Peyer's patch (tissue), 4 donors: ENCODE measurements around the gene TTL. TPM values are rescaled to one million over a fixed set of nuclear protein-coding genes. Genes with fewer than 3 reads are reported as not detected.
"Not testable (repeated sequence)": the region's sequence is repeated elsewhere in the genome, so short reads cannot be mapped to it uniquely, and the experiment has no call there.

ENCODE experiments used
- DNase-seq, 3 donors: peaks; one replicate each; pipeline ENCODE4 v3.0.0-alpha.2; 2017 to 2019
- H3K27ac ChIP-seq, 4 donors: fragments of 200-600 bp; sonication (generic); one replicate each; pipeline ENCODE4 v1.5.1; 2016 to 2019
- H3K27me3 ChIP-seq, 2 donors: fragments of 200-600 bp; sonication (generic); one replicate each; pipeline ENCODE4 v1.5.1; 2019
- H3K36me3 ChIP-seq, 3 donors: fragments of 200-600 bp; sonication (generic); one replicate each; pipeline ENCODE4 v1.5.1; 2016 to 2019
- H3K4me1 ChIP-seq, 4 donors: fragments of 200-600 bp; sonication (generic); one replicate each; pipeline ENCODE4 v1.5.1; 2016 to 2019
- H3K4me3 ChIP-seq, 4 donors: fragments of 200-600 bp; sonication (generic); 1 replicate in 3 of 4; 2 replicates in 1 of 4; pipeline ENCODE4 v1.5.1; 2016 to 2019; ENCODE audit warnings: mild to moderate bottlenecking in 1 of 4
- H3K9me3 ChIP-seq, 4 donors: fragments of 200-600 bp; sonication (generic); one replicate each; pipeline ENCODE4 v1.5.1; 2016 to 2019; ENCODE audit warnings: mild to moderate bottlenecking in 1 of 4
- CTCF ChIP-seq, 6 experiments: fragments of 450-650 bp in 4 of 6; fragments of 200-600 bp in 2 of 6; sonication (generic) in 1 of 6; IDR thresholded peaks; one replicate each; pipeline ENCODE4 v1.5.1; 2017 to 2019; ENCODE audit warnings: antibody characterized with exemption in 6 of 6, mild to moderate bottlenecking in 3 of 6, moderate library complexity in 1 of 6
- POLR2A ChIP-seq, 2 donors: fragments of 450-650 bp; IDR thresholded peaks; one replicate each; pipeline ENCODE4 v1.5.1; 2017; ENCODE audit warnings: antibody characterized with exemption in 2 of 2, mild to moderate bottlenecking in 2 of 2, moderate library complexity in 2 of 2
- total RNA-seq, 4 donors: library from RNA; depleted of rRNA; stranded (reverse); fragments of >200 nt; gene quantifications; one replicate each; pipeline ENCODE4 v1.1.0, GENCODE V29; 2016

TTL gene
- total RNA-seq, 4 donors from 2014 or later = 6.8 to 15.7 (median 13.2) TPM

- Histone ChIP-seq H3K4me1 (no peaks in the 10 kb centered on the region), H3K27me3 (no peaks in the 10 kb centered on the region), H3K4me3 (no peak overlapping the region), H3K36me3 (peaks cover 0 to 93% (median 0%) of the 10 kb centered on the region in 3 donors), H3K27ac (no peak overlapping the region), H3K9me3 (no peaks in the 10 kb centered on the region)
- no peak for DNase-seq
- TF ChIP-seq CTCF (IDR thresholded peaks at IDR 0.05) = no peak
- TF ChIP-seq POLR2A (IDR thresholded peaks at IDR 0.05) = no peak
Measured at GRCh38 chr2:112566104-112566503, 84.1 kb downstream of the TTL start.

GRCh38 chr2:112566508-112566907 lies 84.6 kb downstream of the TTL start:
- H3K4me3 ChIP-seq, H3K9me3 ChIP-seq, H3K4me1 ChIP-seq, H3K27me3 ChIP-seq, H3K27ac ChIP-seq, DNase-seq: not testable (repeated sequence)
- peaks cover 0 to 93% (median 0%) of the 10 kb centered on the region in 3 donors for H3K36me3 ChIP-seq

- Histone ChIP-seq H3K4me3 (no peak overlapping the region), H3K4me1 (no peaks in the 10 kb centered on the region), H3K9me3 (no peaks in the 10 kb centered on the region), H3K27ac (no peak overlapping the region), H3K36me3 (peaks cover 0 to 90% (median 0%) of the 10 kb centered on the region in 3 donors), H3K27me3 (no peaks in the 10 kb centered on the region)
- TF ChIP-seq CTCF (IDR thresholded peaks at IDR 0.05) (no peak), POLR2A (IDR thresholded peaks at IDR 0.05) (no peak)
- no peak for DNase-seq
Measured at GRCh38 chr2:112572005-112572404, 90.0 kb downstream of the TTL start.

GRCh38 chr2:112577756-112578155 lies 95.8 kb downstream of the TTL start:
- Histone ChIP-seq H3K36me3 (peaks cover 0 to 37% (median 0%) of the 10 kb centered on the region in 3 donors), H3K27me3 (no peaks in the 10 kb centered on the region), H3K4me3 (no peak overlapping the region), H3K4me1 (peaks cover 0 to 2% (median 0%) of the 10 kb centered on the region in 4 donors), H3K27ac (no peak overlapping the region), H3K9me3 (no peaks in the 10 kb centered on the region)
- no peak for TF ChIP-seq CTCF (IDR thresholded peaks at IDR 0.05)
- TF ChIP-seq POLR2A (IDR thresholded peaks at IDR 0.05) = no peak
- DNase-seq = no peak

GRCh38 chr2:112579241-112579640 lies 97.3 kb downstream of the TTL start:
- no peaks in the 10 kb centered on the region for H3K9me3 ChIP-seq
- no peak overlapping the region for H3K4me3 ChIP-seq
- TF ChIP-seq POLR2A (IDR thresholded peaks at IDR 0.05) (no peak), CTCF (IDR thresholded peaks at IDR 0.05) (no peak)
- peaks cover 0 to 23% (median 0%) of the 10 kb centered on the region in 3 donors for H3K36me3 ChIP-seq
- no peak for DNase-seq
- no peaks in the 10 kb centered on the region for H3K27me3 ChIP-seq
- peaks cover 0 to 3% (median 0%) of the 10 kb centered on the region in 4 donors for H3K4me1 ChIP-seq
- no peak overlapping the region for H3K27ac ChIP-seq

GRCh38 chr2:112580084-112580483 lies 98.1 kb downstream of the TTL start:
- Histone ChIP-seq H3K27ac (no peak overlapping the region), H3K9me3 (no peaks in the 10 kb centered on the region), H3K36me3 (peaks cover 0 to 15% (median 0%) of the 10 kb centered on the region in 3 donors), H3K27me3 (no peaks in the 10 kb centered on the region), H3K4me3 (no peak overlapping the region), H3K4me1 (peaks cover 3% of the 10 kb centered on the region in 4 donors)
- TF ChIP-seq CTCF (IDR thresholded peaks at IDR 0.05) = no peak
- no peak for DNase-seq
